ENCODE data around the gene PLEKHM3.

PLEKHM3 gene

DNA sequence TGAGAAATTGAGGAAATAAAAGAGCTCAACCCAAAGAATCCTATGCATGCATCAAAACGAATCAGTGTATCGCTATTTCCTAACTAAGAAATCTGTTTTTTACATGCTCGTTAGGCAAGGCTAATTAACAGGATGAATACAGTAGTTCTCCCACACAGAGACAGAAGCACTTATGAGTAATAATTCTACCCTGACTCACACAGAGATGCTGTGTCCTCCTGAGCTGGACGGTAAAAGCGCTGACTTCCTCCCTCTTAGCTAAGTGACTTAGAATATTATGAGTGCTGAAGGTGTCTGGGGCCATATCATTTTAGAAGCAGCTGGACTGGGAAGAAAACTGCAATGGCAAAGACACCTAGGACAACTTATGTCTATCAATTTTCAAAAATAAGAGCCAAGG is 18.5 kb downstream of the PLEKHM3 start:
- in situ Hi-C loops (cut with MboI; ENCODE audit: low pct_unique_long_range_greater_than_20kb, low sequenced_read_pairs), result no loop called here

DNA sequence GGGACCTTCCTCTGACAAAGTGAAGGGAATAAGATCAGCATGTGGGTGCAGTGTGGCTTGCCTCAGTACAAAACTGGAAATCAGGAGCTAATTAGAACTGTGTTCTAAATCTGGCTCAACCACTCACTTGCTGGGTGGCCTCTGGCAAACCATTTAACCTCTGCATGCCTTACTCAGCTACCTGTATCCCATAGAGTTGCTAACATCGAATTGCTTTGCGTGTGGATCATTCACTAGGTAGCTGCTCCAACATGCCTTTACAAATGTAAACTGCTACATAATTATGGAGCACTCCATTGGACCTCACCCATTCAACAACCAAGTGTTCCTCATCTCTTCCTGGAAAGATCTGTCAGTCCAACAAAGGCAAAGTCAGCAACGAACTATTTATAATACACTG is 19.0 kb downstream of the PLEKHM3 start:
- in situ Hi-C loops (cut with MboI; ENCODE audit: low pct_unique_long_range_greater_than_20kb, low sequenced_read_pairs), result no loop called here

More for the DNA sequence above, 18.5 kb downstream of the PLEKHM3 start:
- DNase-seq, result no peak

DNA sequence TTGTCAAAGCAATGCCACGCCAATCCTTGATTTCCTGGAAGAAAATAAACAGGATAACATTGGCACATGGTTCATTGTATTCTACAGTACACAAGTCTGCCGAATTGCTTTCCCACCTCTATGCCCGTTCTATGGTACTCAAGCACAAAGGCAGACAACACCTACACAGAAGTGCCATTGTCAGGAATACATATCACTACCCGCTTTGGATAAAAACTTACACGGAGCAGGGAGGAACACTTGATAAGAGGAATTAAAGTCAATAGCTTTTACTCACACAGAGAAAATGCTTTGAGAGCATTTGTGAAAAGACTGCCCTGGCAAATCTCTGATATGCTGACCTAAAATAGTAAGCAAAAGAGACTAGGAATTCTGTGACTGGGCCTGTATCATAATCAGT is 23.4 kb downstream of the PLEKHM3 start:
- no peak for DNase-seq
- in situ Hi-C loops (cut with MboI; ENCODE audit: low pct_unique_long_range_greater_than_20kb, low sequenced_read_pairs), result no loop called here

More for the DNA sequence above, 19.0 kb downstream of the PLEKHM3 start:
- no peak for DNase-seq

DNA sequence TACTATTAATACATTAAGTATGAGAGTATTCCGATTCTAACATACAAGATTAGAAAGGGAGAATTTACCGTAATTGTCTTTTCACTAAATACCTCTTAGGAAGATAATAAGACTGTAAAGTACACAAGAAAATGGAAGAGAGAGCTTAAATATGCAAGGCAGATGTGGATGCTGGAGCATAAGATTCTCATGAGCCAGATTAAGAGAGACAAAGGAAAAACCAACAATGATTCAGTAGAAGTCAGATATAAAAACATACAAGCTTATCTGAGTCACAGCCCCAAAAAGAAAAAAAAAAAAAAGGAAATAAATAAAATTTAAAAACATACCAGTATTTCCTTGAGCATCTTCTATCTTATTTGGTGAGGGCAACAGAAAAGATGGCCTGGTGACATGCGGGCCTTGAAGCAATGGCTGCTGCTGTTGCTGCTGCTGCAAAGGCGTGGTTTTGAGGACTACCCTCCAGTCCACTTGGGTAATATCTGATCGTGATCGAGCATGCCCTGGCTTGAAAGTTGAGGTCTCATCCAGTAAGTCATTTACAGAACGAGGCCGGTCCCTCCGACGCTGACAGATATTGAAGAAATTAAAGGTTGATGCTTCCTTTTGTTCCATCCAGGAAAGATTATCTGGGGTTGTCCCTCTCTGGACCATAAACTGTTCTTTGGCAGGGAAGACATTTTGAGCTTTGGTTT is 24.5 kb downstream of the PLEKHM3 start:
- in situ Hi-C loops (cut with MboI; ENCODE audit: low pct_unique_long_range_greater_than_20kb, low sequenced_read_pairs), result no loop called here
- no peak for DNase-seq

DNA sequence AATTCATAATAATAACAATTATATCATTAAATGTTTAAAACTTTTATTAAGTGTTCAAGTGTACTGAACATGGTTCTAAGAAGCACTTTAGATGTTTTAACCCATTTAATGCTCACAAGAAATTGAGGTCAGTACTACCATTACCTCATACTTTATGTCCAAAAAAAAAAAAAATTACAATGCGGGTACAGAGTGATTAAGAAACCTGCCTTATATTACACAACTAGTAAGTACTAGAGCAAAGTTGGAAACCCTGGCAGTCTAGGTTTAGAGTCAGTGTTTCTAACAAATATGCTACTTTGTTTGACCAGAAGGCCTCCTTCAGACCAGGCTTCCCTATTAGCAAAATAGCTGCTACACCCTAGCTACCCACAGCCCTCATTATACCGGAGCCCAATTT is 28.5 kb downstream of the PLEKHM3 start:
- in situ Hi-C loops (cut with MboI; ENCODE audit: low pct_unique_long_range_greater_than_20kb, low sequenced_read_pairs), result no loop called here
- no peak for DNase-seq

DNA sequence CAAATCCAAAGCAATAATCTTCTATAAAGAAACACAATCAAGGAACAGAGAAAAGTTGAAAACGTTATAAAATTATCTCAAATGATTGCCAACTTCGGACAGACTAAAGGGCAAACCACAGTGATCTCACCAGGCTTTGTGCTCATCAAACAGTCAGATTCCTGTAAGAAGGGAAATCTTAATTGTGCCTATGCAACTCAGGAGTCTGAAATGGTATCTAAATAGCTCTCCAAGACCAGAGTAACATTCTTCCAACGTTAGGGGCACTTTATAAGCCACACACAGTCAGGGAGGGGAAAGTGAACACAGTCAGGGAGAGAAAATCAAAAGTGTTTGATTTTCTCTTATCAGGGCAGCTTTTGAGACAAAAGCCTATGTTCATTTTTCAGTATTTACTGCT is 29.4 kb downstream of the PLEKHM3 start:
- no peak for DNase-seq
- in situ Hi-C loops (cut with MboI; ENCODE audit: low pct_unique_long_range_greater_than_20kb, low sequenced_read_pairs), result no loop called here

DNA sequence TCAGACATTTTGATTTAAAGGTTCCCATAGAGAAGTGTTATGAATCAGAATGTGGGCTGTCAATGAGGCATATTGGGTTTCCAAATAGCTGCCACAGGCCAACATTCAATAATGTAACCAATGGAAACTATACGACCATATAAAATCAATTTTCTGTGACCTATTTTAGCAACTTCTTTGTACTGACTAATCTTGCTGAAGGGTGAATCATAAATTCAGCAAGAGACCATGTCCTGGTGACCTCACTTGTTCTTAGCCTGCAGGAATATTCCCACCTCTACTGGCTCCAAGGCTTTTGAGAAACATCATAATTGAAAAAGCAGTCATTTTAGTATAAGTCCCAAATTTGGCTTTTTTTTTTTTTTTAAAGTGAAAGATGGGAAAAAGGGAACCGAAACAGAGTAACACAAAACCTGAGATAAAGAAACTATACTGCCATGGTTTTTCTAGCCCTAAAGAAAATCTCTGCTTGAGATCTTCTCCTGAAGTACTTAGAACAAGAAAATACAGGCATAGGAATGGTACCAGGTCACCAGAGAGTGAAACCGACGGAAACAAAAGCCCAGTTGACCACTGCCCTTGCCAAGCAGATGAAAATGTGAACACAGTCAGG is 32.1 kb downstream of the PLEKHM3 start:
- in situ Hi-C loops (cut with MboI; ENCODE audit: low pct_unique_long_range_greater_than_20kb, low sequenced_read_pairs), result no loop called here
- DNase-seq, result no peak

DNA sequence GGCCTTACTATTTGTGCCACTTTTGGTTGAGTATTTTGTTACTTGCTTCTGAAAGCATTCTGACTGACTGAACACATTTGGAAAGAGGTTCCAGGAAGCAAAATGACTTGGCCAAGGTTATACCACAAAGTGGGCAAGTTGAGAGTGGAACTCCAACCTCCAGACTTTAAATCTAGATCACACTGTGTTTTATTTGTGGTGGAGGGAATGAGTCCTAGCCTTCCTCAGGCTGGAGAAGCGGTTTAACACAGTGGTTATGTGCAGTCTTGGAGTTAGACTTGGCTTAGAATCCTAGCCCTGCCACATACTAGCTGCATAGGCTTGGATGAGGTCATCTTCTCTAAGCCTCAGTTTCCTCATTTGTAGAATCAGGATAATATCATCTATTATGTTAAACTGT is 33.4 kb downstream of the PLEKHM3 start:
- in situ Hi-C loops (cut with MboI; ENCODE audit: low pct_unique_long_range_greater_than_20kb, low sequenced_read_pairs), result no loop called here
- no peak for DNase-seq

DNA sequence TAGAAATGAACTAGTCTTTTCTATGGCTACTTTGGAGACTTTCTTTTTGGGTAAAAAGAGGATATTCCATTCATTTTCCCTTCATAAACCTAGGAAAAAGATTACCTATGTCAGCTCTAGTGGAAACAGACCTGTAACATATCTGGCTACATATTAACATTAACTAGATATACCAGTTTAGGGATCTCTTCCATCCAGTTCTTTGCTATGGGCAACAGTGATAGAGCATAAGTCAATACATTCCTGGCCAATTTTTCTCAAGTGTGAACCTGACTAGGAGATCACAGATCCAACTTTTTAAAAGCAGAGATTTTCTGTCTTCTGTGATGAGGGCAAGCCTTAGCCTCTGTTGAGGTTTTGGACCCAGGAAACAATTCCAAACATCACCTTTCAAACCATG is 34.5 kb downstream of the PLEKHM3 start:
- in situ Hi-C loops (cut with MboI; ENCODE audit: low pct_unique_long_range_greater_than_20kb, low sequenced_read_pairs), result no loop called here
- DNase-seq, result no peak

DNA sequence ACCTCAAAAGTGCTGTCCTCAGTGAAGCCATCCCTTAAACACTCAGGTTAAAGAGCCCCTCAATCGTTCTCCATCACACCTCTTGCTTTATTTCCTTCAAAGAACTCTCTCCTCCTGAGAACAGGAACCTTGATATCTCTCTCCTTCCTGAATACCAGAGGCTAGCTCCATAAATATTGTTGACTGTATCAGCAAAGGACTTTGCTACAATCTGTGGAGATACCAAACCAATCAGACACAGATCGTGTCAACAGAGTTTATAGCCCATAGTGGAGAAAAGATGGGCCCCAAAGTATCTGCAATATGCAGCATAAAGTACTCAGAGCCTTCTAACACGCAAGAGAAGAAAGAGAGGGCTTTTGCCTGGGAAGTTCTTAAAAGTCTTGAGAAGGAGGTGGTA is 36.4 kb downstream of the PLEKHM3 start:
- in situ Hi-C loops (cut with MboI; ENCODE audit: low pct_unique_long_range_greater_than_20kb, low sequenced_read_pairs), result no loop called here
- no peak for DNase-seq

DNA sequence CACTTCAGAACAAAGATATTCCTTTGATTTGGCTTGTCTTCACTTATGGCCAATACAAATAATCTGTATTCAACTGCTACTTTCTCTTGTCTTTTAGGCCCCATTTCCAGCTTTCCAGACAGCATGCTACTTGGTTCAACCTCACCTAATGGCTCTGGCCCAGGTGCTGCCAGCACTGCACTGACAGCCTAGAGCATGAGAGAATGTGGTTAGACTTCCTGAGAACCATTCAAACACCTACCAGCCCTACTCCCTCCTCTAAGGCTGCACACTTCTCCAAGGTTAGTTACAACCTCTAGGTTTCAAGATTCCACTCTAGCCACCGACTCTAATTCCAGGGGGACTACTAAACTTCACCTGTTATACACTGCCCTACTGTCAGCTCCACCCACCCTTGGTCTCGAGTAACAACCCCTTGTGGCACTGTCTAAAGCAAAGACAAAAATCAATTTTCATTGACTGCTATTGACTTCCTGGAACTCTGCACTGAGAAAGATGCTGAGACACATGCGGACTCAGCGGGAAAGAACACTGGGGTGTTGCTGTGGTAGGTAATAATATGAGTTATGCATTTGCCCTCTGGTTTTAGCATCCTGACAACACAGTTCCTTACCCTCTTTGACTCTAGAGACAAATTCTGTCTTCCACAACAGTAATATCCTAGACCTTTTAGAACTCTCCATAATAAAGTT is 38.2 kb downstream of the PLEKHM3 start:
- in situ Hi-C loops (cut with MboI; ENCODE audit: low pct_unique_long_range_greater_than_20kb, low sequenced_read_pairs), result no loop called here
- DNase-seq, result no peak

DNA sequence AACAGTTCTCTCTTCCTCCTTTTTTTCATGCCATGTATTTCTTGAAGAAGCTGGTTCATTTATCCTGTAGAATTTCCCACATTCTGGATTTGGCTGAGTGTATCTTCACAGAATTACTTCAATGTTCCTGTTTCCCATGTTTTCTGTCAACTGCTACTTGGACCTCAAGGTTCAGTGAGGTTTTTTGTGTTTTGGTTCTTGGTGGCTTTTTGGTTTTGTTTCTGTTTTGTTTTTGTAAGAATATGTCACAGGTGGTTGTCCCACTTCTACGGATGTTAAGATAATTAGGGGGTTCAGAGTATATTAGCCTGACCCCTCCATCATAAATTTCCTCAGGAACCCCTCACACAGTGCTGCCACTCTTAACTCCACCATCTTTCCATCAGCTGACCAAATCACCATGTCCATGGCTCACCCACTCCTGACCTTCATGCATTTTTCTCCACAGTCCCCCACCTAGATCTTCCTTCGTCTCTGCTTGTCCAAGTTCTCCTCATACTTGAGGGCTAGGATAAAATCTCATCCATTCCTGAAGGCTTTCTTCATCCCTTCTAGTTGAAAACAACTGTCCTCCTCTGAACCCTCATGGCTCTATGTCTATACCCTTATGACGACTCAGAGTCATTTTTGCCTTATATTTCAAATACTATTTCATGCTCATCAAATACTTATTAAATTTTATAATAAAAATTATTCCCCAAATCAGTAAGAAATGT is 40.4 kb downstream of the PLEKHM3 start:
- in situ Hi-C loops (cut with MboI; ENCODE audit: low pct_unique_long_range_greater_than_20kb, low sequenced_read_pairs), result no loop called here
- no peak for DNase-seq

DNA sequence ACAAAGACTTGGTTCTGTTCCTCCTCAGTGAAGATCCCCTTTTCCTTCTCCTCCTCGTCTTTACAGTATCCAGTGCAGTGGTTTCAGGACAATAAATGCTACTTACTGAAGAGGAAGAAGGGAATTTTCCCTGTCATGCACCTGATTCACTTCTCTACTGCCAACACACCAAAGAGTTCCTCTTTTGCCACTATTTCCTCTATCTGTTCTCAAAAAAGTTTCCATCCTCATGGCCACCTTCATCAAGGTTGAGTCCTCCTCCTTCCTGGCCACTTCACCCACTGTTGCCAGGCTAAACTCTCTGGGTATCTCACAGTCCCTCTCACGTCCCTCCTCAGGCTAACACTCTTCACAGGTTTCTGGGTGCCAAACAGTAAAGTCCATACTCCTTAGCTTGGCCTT is 41.7 kb downstream of the PLEKHM3 start:
- in situ Hi-C loops (cut with MboI; ENCODE audit: low pct_unique_long_range_greater_than_20kb, low sequenced_read_pairs), result no loop called here
- peak; percentile 57 for DNase-seq

DNA sequence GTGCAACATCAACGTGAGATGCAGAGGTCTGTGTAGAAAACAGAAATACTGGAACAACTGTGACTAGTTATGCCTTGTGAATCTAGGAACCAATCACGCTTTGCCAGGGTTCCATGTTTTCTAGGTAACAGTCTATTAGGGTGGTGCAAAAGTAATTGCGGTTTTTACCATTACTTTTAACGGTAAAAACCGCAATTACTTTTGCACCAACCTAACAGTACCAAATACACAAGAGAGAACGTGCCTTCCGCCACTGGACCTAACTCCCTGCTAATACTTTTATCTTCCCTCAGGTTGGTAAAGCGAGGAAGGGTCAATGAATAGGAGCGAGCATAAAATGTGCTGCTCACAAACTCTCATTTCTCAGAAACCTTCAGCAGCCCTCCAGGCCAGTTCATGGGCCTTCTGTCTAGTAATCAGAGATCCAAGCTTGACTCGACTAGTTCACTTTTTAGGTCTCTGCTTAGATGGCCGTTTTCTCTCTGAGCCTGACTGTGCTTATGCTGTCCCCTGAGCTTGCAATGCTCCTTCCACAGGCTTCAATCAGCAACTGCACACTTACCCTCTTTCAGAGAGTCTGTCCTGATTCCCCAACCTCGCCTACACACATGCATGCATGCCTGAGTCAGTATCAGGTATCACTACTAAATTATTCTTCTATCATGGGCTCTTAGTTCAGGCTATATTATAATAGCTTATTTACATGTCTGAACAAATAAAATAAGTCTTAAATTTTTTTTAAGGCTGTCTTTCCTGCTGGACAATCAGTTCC is 47.0 kb downstream of the PLEKHM3 start:
- in situ Hi-C loops (cut with MboI; ENCODE audit: low pct_unique_long_range_greater_than_20kb, low sequenced_read_pairs), result no loop called here

DNA sequence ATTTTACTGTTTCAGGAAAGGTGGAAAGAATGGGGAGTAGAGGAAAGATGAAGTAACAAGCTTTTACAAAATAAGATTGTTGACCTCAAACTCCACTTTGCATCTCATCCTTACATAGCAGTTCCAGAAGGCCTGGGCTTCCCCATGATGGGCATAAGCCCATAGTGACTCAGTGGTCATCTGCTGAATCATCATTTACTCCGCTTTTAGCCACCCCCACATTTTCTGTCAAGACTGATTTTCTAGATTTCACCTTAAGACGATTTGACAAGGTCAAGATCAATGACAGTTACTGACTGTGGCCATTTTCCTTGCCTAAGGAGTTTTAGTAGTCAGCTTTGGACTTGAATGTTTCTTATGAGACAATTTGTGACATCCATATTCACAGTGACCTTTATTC is 49.4 kb downstream of the PLEKHM3 start:
- in situ Hi-C loops (cut with MboI; ENCODE audit: low pct_unique_long_range_greater_than_20kb, low sequenced_read_pairs), result no loop called here
- DNase-seq, result no peak

More for the DNA sequence above, 47.0 kb downstream of the PLEKHM3 start:
- no peak for DNase-seq

DNA sequence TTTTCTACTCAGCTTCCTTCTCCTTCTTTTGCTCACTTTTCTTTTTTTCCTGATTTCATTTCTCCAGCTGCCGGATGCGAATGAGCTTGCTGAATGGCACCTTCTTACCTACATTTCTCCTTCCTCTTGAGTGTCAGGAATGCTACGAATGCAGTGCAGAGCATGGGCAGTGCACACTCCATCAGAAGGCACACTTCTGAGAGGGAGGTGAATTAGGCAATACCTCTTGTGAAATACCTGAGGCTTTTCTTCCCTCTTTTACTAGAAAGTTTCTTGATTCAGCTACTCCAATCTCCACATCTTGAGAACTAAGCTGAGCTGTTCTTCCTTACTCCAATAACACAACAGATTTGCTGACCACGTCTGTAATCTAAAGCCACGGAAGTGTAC is 51.1 kb downstream of the PLEKHM3 start:
- in situ Hi-C loops (cut with MboI; ENCODE audit: low pct_unique_long_range_greater_than_20kb, low sequenced_read_pairs), result no loop called here
- DNase-seq, result no peak

DNA sequence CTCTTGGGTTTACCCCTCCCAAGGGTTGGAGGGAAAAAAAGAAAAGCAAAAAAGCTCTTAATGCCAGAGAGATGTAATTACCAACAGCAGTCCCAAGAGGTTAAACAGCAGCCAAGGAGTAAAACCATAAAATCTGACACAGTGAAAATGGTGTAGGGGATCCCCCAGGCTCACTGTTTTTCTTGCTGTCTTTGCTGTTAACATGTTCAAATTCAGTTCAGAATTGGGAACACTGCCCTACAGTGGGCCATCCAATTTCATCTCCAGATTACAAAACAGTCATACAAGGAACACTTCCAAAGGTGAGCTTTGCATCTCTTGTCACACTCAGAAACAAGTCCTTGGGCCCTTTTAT is 54.5 kb downstream of the PLEKHM3 start:
- DNase-seq, result no peak
- in situ Hi-C loops (cut with MboI; ENCODE audit: low pct_unique_long_range_greater_than_20kb, low sequenced_read_pairs), result no loop called here

DNA sequence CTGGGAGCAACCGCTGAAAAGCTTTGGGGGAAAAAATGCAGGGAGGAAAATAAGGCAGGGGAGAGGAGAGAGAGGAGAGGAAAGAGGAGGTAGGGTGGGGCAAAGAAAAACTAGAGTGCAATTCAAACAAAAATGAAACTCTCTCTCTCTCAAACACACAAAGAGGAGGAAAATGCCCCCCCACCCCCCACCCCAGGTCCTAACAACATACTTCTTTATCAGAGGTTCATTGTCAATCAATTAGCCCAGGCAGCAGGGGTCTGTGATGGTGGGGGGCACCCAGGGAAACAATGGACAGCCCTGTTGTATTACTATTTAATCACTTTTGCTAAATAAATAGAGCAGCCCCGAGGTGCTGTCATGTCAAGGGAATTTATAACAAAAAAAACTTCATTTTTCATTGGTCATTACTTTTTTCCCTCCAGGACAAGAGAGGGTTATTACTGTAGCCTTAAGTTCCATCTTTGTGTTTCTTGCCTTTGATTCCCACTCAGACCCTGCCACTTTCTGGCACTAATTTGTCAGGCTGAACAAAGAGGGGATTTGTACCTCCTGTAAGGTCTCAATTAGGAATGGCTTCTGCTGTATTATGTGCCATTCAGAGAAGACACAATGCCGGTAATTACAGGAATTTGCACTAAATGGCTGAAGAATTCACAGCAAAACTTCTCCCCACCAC is 55.0 kb downstream of the PLEKHM3 start:
- no peak for DNase-seq
- in situ Hi-C loops (cut with MboI; ENCODE audit: low pct_unique_long_range_greater_than_20kb, low sequenced_read_pairs), result no loop called here

DNA sequence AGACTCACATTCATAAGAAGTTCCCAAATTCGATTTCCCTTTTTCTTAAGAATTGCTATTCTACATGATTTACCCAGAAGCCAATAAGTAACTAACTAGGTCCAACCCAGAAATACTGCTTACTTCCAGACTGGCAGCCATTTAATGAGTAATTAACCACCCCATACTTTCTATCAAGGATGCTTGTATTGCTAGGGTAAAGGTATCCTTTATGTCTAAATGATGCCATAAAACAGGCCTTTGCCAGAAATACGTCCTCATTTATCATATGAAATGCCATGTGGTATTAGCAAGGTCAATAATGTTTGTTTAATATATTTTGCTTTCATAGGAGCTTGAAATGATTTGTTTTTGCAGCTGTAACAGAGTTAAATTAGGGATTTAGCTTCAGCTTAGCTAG is 56.1 kb downstream of the PLEKHM3 start:
- DNase-seq, result no peak
- in situ Hi-C loops (cut with MboI; ENCODE audit: low pct_unique_long_range_greater_than_20kb, low sequenced_read_pairs), result no loop called here

All from KBM-7 (cell line).